Smooth muscle cell (in vitro differentiated cells): Measurements from ENCODE around the gene ANKS1B. TPM values are rescaled to one million over a fixed set of nuclear protein-coding genes. Genes with fewer than 3 reads are reported as not detected.

Experiments
- DNase-seq: peaks from one replicate; lab custom pipeline; 2025; ENCODE audit not compliant: unreplicated experiment; lab: John Stamatoyannopoulos, UW
- H2AFZ ChIP-seq: fragments of 200-600 bp; sonication (generic); 2 replicates; pipeline ENCODE4 v1.6.0; 2016; ENCODE audit warnings: antibody characterized with exemption, low read depth, mild to moderate bottlenecking
- H3F3A ChIP-seq: fragments of 200-600 bp; sonication (generic); 2 replicates; pipeline ENCODE4 v1.6.0; 2017; ENCODE audit warnings: antibody characterized with exemption, low read depth
- H3K27ac ChIP-seq: fragments of 200-600 bp; sonication (generic); 2 replicates; pipeline ENCODE4 v1.5.1; 2016; ENCODE audit warnings: low read depth, mild to moderate bottlenecking
- H3K27me3 ChIP-seq: fragments of 200-600 bp; sonication (generic); 2 replicates; pipeline ENCODE4 v1.6.1; 2016; ENCODE audit warnings: low read depth, mild to moderate bottlenecking
- H3K36me3 ChIP-seq: fragments of 200-600 bp; sonication (generic); 2 replicates; pipeline ENCODE4 v1.5.1; 2016; ENCODE audit warnings: low read depth
- H3K4me1 ChIP-seq: fragments of 200-600 bp; sonication (generic); 2 replicates; pipeline ENCODE4 v1.5.1; 2016; ENCODE audit warnings: low read depth
- H3K4me2 ChIP-seq: fragments of 200-600 bp; sonication (generic); 2 replicates; pipeline ENCODE4 v1.6.0; 2016; ENCODE audit warnings: mild to moderate bottlenecking
- H3K4me3 ChIP-seq: fragments of 200-600 bp; sonication (generic); 2 replicates; pipeline ENCODE4 v1.5.1; 2016; ENCODE audit warnings: mild to moderate bottlenecking
- H3K79me2 ChIP-seq: fragments of 200-600 bp; sonication (generic); 2 replicates; pipeline ENCODE4 v1.6.0; 2016; ENCODE audit warnings: low read depth, mild to moderate bottlenecking
- H3K9ac ChIP-seq: fragments of 200-600 bp; sonication (generic); 2 replicates; pipeline ENCODE4 v1.6.0; 2016; ENCODE audit warnings: low read depth
- H3K9me3 ChIP-seq: fragments of 200-600 bp; sonication (generic); replicated peaks from 2 replicates; pipeline ENCODE4 v1.5.1; 2016; ENCODE audit warnings: low read depth
- H4K20me1 ChIP-seq: fragments of 200-600 bp; sonication (generic); 2 replicates; pipeline ENCODE4 v1.6.0; 2016; ENCODE audit warnings: low read depth
- WGBS: methylation state at CpG from one replicate; pipeline ENCODE4 v1.1.7; 2016; ENCODE audit warnings: low lambda C conversion rate; 5-methylcytosine and 5-hydroxymethylcytosine counted together
- polyA plus RNA-seq: library from polyadenylated mRNA; unstranded; fragments of >200 nt; fragmentation: Nextera tagmentation; extraction: Ambion mirVana; gene quantifications from 2 replicates; pipeline ENCODE4 v1.2.1, GENCODE V29; 2016
- total RNA-seq: library from RNA; depleted of rRNA; stranded (reverse); fragments of >200 nt; gene quantifications from 2 replicates; pipeline ENCODE4 v1.2.3, GENCODE V29; 2014
- TF ChIP-seq, protein P1 (sequence below): fragments of 200-600 bp; sonication (generic); IDR thresholded peaks from 2 replicates; pipeline ENCODE4 v1.5.1; 2017; ENCODE audit warnings: borderline replicate concordance, mild to moderate bottlenecking, antibody characterized with exemption; ENCODE audit not compliant: insufficient read depth, poor library complexity, severe bottlenecking

The ANKS1B gene
- total and polyA plus RNA-seq, 2 experiments from 2014 or later = 0.47 to 7.3 TPM

GRCh38 chr12:99311373-99311772 lies 673.4 kb downstream of the ANKS1B start:
- Histone ChIP-seq H3K4me1 (no peaks in the 10 kb centered on the region), H3K9me3 (no peaks in the 10 kb centered on the region), H3K4me3 (no peak overlapping the region), H3K27me3 (no peaks in the 10 kb centered on the region), H2AFZ (no peak overlapping the region), H3K36me3 (no peaks in the 10 kb centered on the region), H3K27ac (no peak overlapping the region), H4K20me1 (no peaks in the 10 kb centered on the region), H3K9ac (no peak overlapping the region), H3K79me2 (no peaks in the 10 kb centered on the region), H3F3A (no peaks in the 10 kb centered on the region), H3K4me2 (no peak overlapping the region)
- 97% methylated on average over 1 of the region's 1 CpG for WGBS
- DNase-seq = no peak
- TF ChIP-seq, protein P1, sequence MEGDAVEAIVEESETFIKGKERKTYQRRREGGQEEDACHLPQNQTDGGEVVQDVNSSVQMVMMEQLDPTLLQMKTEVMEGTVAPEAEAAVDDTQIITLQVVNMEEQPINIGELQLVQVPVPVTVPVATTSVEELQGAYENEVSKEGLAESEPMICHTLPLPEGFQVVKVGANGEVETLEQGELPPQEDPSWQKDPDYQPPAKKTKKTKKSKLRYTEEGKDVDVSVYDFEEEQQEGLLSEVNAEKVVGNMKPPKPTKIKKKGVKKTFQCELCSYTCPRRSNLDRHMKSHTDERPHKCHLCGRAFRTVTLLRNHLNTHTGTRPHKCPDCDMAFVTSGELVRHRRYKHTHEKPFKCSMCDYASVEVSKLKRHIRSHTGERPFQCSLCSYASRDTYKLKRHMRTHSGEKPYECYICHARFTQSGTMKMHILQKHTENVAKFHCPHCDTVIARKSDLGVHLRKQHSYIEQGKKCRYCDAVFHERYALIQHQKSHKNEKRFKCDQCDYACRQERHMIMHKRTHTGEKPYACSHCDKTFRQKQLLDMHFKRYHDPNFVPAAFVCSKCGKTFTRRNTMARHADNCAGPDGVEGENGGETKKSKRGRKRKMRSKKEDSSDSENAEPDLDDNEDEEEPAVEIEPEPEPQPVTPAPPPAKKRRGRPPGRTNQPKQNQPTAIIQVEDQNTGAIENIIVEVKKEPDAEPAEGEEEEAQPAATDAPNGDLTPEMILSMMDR = no peak

DNA sequence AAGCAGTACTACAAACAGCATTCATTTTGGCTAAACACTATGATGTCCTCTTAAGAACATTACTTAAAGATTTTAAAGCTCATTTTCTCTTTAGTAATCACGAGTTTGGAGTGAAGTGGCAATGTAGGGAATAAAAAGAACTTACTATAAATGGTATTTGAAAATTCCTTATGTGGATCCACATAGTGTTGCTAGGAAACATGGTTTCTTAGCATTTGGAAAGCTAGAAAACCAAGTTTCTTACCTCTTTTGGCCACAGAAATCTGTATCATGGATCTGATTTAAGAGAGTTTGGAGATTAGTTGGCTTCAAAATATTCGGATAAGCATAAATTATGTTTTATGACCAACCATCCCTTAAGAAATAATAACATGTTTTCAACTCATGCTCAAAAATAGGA lies 674.9 kb downstream of the ANKS1B start:
- Histone ChIP-seq H3K4me1 (no peaks in the 10 kb centered on the region), H3K27ac (no peak overlapping the region), H3K79me2 (no peaks in the 10 kb centered on the region), H3K36me3 (no peaks in the 10 kb centered on the region), H3K9ac (no peak overlapping the region), H3K9me3 (no peaks in the 10 kb centered on the region), H4K20me1 (no peaks in the 10 kb centered on the region), H3K4me3 (no peak overlapping the region), H3K27me3 (no peaks in the 10 kb centered on the region), H3F3A (no peaks in the 10 kb centered on the region), H3K4me2 (no peak overlapping the region), H2AFZ (no peak overlapping the region)
- DNase-seq = no peak
- TF ChIP-seq, protein P1 = no peak
- WGBS = 79% methylated on average over 2 of the region's 2 CpGs

DNA sequence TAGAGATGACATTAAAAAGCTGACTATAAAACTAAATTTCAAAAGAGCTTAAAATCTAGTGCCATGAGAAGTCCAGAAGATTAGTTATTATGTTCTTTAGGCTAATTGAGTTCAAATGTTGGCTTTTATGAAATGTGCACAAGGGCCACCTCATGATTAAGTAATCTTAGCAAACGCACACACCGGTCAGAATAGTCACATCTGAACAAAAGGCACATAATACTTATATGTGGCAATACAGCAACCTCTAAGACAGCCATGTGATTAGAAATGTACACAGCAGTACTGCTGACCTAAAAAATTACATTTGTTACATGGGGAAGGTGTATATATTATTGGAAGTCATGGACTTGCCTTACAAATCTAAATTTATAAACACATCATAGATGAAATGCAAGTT lies 681.9 kb downstream of the ANKS1B start:
- 96% methylated on average over 2 of the region's 2 CpGs for WGBS
- H3K9ac ChIP-seq = no peak overlapping the region
- H3K27me3 ChIP-seq = no peaks in the 10 kb centered on the region
- H3K27ac ChIP-seq = no peak overlapping the region
- TF ChIP-seq, protein P1 = no peak
- no peaks in the 10 kb centered on the region for H3K79me2 ChIP-seq
- H2AFZ ChIP-seq = no peak overlapping the region
- H3K36me3 ChIP-seq = no peaks in the 10 kb centered on the region
- H3K4me3 ChIP-seq = no peak overlapping the region
- no peaks in the 10 kb centered on the region for H4K20me1 ChIP-seq
- H3K9me3 ChIP-seq = no peaks in the 10 kb centered on the region
- H3K4me1 ChIP-seq = no peaks in the 10 kb centered on the region
- no peaks in the 10 kb centered on the region for H3F3A ChIP-seq
- H3K4me2 ChIP-seq = no peak overlapping the region
- no peak for DNase-seq

DNA sequence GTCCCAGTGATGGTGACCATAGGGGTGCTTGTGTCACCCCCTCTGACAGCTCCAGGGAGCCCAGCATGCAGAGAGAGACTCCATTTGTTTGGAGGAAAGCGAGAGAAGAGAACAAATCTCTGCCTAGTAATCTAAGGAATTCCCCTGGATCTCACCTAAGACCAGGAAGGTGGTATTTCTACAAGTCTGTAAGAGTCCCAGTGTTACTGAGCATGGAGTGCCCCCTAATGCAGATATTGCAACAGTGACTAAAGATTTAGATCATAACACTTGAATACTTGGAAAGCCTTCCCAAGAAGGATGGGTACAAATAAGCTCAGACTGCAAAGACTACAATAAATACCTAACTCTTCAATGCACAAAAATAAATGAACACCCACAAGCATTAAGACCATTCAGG lies 697.6 kb downstream of the ANKS1B start:
- no peak overlapping the region for H3K4me2 ChIP-seq
- no peak overlapping the region for H2AFZ ChIP-seq
- H3K27ac ChIP-seq = no peak overlapping the region
- no peak for DNase-seq
- TF ChIP-seq, protein P1 = no peak
- H3F3A ChIP-seq = no peaks in the 10 kb centered on the region
- no peak overlapping the region for H3K9ac ChIP-seq
- H3K36me3 ChIP-seq = no peaks in the 10 kb centered on the region
- H3K4me1 ChIP-seq = no peaks in the 10 kb centered on the region
- H3K27me3 ChIP-seq = no peaks in the 10 kb centered on the region
- H3K4me3 ChIP-seq = no peak overlapping the region
- H3K79me2 ChIP-seq = no peaks in the 10 kb centered on the region
- H3K9me3 ChIP-seq = no peaks in the 10 kb centered on the region
- H4K20me1 ChIP-seq = no peaks in the 10 kb centered on the region
- WGBS = 62% methylated on average over 1 of the region's 1 CpG
